ENCODE measurements around the gene CNOT4.

CNOT4 gene

DNA sequence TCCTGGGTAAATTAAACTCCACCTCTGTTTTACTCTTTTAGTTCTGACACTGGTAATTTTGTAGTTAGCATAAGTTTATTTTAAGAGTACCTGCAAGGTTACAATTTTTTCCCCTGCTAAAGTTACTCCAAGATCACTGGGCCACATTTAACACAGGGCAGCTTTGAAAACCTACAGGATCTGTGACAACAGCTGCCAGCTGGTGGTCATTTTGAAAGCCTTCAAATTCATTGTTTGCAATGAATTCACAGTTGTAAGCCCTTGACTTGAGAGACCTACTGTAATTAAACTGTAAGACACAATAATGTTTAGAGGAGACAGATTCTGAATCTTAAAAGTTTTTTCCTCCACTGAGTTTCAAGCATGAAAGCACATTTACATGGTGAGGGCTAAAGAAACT lies 129.6 kb downstream of the CNOT4 start:
- Histone ChIP-seq H3K4me3 (ENCODE audit: low read depth in 1 of 2, low read length in 2 of 2) (no peak overlapping the region; a peak in 1 of 4 replicates), H3K9me3 (ENCODE audit: insufficient read depth, low read length, severe bottlenecking) (no peaks in the 10 kb centered on the region), H3K4me1 (ENCODE audit: insufficient read depth, low read length) (no peaks in the 10 kb centered on the region), H3K27ac (ENCODE audit: low read length) (no peak overlapping the region), H3K9ac (ENCODE audit: low read depth, low read length) (no peak overlapping the region), H3K27me3 (ENCODE audit: insufficient read depth, low read length, poor library complexity) (no peaks in the 10 kb centered on the region), H3K36me3 (ENCODE audit: insufficient read depth, low read length) (no peaks in the 10 kb centered on the region), H3K79me2 (ENCODE audit: insufficient read depth, low read length) (no peaks in the 10 kb centered on the region), H2AFZ (ENCODE audit: low read depth, low read length) (no peak overlapping the region), H4K20me1 (ENCODE audit: insufficient read depth, low read length) (no peaks in the 10 kb centered on the region), H3K4me2 (ENCODE audit: insufficient read depth, low read length) (no peak overlapping the region)
- DNase-seq, result no peak
- ATAC-seq (ENCODE audit: insufficient read depth, low read depth), result no peak
- TF ChIP-seq EZH2 (IDR thresholded peaks at IDR 0.05; ENCODE audit: borderline replicate concordance, low read depth, low read length, severe bottlenecking) (no peak), CTCF (IDR thresholded peaks at IDR 0.05; ENCODE audit: borderline replicate concordance, extremely low read depth, low read length, poor library complexity, severe bottlenecking) (no peak)

- Histone ChIP-seq H3K27me3 (ENCODE audit: insufficient read depth, low read length, poor library complexity) (no peaks in the 10 kb centered on the region), H3K4me2 (ENCODE audit: insufficient read depth, low read length) (no peak overlapping the region), H2AFZ (ENCODE audit: low read depth, low read length) (no peak overlapping the region), H3K36me3 (ENCODE audit: insufficient read depth, low read length) (no peaks in the 10 kb centered on the region), H3K79me2 (ENCODE audit: insufficient read depth, low read length) (no peaks in the 10 kb centered on the region), H3K9ac (ENCODE audit: low read depth, low read length) (no peak overlapping the region), H3K4me1 (ENCODE audit: insufficient read depth, low read length) (no peaks in the 10 kb centered on the region), H3K27ac (ENCODE audit: low read length) (no peak overlapping the region), H3K4me3 (ENCODE audit: low read depth in 1 of 2, low read length in 2 of 2) (no peak overlapping the region), H4K20me1 (ENCODE audit: insufficient read depth, low read length) (no peaks in the 10 kb centered on the region), H3K9me3 (ENCODE audit: insufficient read depth, low read length, severe bottlenecking) (no peaks in the 10 kb centered on the region)
- no peak for ATAC-seq (ENCODE audit: insufficient read depth, low read depth)
- no peak for DNase-seq
- TF ChIP-seq EZH2 (IDR thresholded peaks at IDR 0.05; ENCODE audit: borderline replicate concordance, low read depth, low read length, severe bottlenecking), result no peak
- no peak for TF ChIP-seq CTCF (IDR thresholded peaks at IDR 0.05; ENCODE audit: borderline replicate concordance, extremely low read depth, low read length, poor library complexity, severe bottlenecking)
Measured at GRCh38 chr7:135377171-135377570, 132.7 kb downstream of the CNOT4 start.

GRCh38 chr7:135375908-135376699 lies 133.8 kb downstream of the CNOT4 start:
- Histone ChIP-seq H3K4me1 (ENCODE audit: insufficient read depth, low read length) (no peaks in the 10 kb centered on the region), H3K4me3 (ENCODE audit: low read depth in 1 of 2, low read length in 2 of 2) (no peak overlapping the region), H3K27ac (ENCODE audit: low read length) (no peak overlapping the region), H2AFZ (ENCODE audit: low read depth, low read length) (no peak overlapping the region), H3K9me3 (ENCODE audit: insufficient read depth, low read length, severe bottlenecking) (no peaks in the 10 kb centered on the region), H3K79me2 (ENCODE audit: insufficient read depth, low read length) (no peaks in the 10 kb centered on the region), H3K4me2 (ENCODE audit: insufficient read depth, low read length) (no peak overlapping the region), H3K27me3 (ENCODE audit: insufficient read depth, low read length, poor library complexity) (no peaks in the 10 kb centered on the region), H3K9ac (ENCODE audit: low read depth, low read length) (no peak overlapping the region), H4K20me1 (ENCODE audit: insufficient read depth, low read length) (no peaks in the 10 kb centered on the region), H3K36me3 (ENCODE audit: insufficient read depth, low read length) (no peaks in the 10 kb centered on the region)
- ATAC-seq (ENCODE audit: insufficient read depth, low read depth) (no peak), DNase-seq (no peak)
- TF ChIP-seq CTCF (IDR thresholded peaks at IDR 0.05; ENCODE audit: borderline replicate concordance, extremely low read depth, low read length, poor library complexity, severe bottlenecking) (no peak), EZH2 (IDR thresholded peaks at IDR 0.05; ENCODE audit: borderline replicate concordance, low read depth, low read length, severe bottlenecking) (no peak)

Measured in DND-41 (cell line).